Measurements from ENCODE around the gene DPYD.

Gene DPYD

DNA sequence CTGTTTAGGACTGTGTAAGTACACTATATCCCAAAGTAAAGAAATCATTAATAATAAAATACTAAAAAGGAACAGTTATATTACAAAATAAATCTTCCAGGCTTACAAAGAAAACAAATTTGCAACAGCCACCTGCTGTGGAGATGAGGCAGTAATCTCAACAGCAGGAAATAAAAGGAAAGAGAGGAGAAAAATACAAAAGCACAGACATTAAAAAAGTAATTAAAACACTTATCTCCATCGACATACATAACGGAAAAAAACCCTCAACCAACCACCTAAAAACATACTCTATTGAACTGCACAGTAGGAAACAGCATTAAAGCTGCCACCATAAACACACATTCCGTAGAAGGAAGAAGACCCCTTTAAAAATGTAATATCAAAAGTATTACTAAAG lies 317.6 kb downstream of the DPYD start:
- DNase-seq, result no peak

- DNase-seq, result no peak
Observed at GRCh38 chr1:97599447-97599846, 321.4 kb downstream of the DPYD start.

GRCh38 chr1:97593192-97593591 lies 327.6 kb downstream of the DPYD start:
- no peak for DNase-seq

GRCh38 chr1:97588772-97589171 lies 332.1 kb downstream of the DPYD start:
- no peak for DNase-seq

- no peak for DNase-seq
Observed at GRCh38 chr1:97581614-97582051, 339.2 kb downstream of the DPYD start.

DNA sequence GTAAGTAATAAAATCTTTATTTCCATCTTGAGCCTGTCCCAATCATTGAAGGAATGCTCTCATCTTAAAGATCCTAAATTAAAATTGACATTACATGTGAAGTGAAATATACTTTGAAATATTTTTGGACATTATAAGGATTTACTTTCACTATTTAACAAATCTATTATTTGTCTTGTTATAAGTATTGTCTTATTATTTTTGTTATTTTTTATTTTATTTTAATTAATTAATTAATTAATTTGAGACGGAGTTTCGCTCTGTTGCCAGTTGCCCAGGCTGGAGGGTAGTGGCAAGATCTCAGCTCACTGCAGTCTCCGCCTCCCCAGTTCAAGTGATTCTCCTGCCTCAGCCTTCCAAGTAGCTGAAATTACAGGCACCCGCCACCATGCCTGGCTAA lies 343.2 kb downstream of the DPYD start:
- no peak for DNase-seq

- DNase-seq, result no peak
Observed at GRCh38 chr1:97573553-97573952, 347.3 kb downstream of the DPYD start.

- DNase-seq, result no peak
Observed at GRCh38 chr1:97572561-97572960, 348.3 kb downstream of the DPYD start.

GRCh38 chr1:97571760-97572159 lies 349.1 kb downstream of the DPYD start:
- DNase-seq, result no peak

DNA sequence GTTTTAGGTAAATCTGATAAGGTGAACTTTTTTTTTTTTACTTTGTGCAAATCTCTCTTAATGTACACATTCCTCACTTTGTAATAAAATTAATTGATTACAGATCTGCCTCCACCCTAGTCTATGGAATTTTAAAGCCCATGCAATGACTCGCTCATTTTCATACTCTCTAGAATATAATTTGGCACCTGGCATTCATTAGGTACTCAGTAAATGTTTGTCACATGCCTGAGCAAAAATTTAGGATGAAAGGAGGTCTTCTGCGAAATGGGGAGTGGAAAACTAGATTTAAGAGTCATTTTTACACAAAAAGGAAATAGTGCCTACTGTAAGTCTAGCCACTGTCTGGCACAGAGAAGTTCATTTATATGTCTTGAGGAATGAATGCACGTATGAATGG lies 350.1 kb downstream of the DPYD start:
- no peak for DNase-seq

DNA sequence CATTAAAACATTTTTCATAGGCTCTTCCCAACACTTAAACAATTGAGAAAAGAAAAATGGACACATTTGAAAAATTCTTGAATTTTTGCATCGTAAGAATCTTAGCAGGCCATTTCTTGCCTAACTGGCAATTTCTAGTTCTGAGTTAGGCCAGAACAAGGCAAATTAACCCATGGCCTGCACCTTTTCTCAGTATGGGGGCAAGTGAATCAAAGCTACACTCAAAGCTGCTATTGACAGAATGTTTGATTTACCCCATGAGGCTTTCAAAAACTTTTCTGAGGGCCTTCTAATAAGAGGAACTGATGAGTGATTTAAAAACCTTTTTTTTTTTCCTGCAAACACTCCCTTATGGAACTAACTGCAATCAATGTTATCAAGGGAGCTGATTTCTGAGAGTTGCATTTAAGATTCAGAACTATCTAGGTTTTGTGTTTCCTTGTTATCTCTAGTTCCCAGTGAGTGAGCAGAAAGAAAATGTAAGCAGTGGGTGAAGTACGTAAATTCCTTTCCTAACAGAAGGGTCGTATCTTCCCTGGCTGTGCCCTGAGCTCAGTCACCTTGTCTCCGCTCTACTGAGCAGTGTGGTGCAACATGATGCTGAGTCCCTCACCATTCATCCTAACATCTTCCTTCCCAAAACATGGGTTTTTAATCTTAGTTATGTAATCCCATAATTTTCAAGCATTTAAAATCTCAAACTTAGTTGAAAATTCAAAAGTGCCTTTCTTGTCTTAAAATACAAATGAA lies 353.7 kb downstream of the DPYD start:
- DNase-seq, result no peak

GRCh38 chr1:97565886-97566285 lies 354.9 kb downstream of the DPYD start:
- DNase-seq, result no peak

- no peak for DNase-seq
Observed at GRCh38 chr1:97563926-97564325, 356.9 kb downstream of the DPYD start.

DNA sequence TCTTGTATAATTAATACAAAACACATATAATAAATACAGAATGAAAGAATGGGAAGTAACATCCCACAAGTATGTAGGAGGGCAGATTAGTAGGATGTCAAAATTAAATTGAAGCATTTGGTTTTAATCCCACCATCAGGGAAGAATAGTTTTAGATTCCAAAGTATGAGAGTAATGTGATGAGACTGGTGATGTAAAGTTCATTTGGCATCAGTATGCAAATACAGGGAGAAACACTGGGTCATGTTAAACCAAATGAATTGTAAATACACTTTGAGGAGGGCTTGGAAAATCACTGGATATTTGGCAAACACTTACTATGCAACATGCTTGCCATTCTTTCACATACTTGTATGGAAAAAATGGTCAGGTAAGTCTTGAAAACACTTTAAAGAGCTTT lies 358.8 kb downstream of the DPYD start:
- no peak for DNase-seq

- DNase-seq, result no peak
Observed at GRCh38 chr1:97560714-97561113, 360.1 kb downstream of the DPYD start.

- no peak for DNase-seq
Observed at GRCh38 chr1:97553971-97554370, 366.9 kb downstream of the DPYD start.

- DNase-seq, result no peak
Observed at GRCh38 chr1:97551113-97551512, 369.7 kb downstream of the DPYD start.

GRCh38 chr1:97545446-97545845 lies 375.4 kb downstream of the DPYD start:
- DNase-seq, result no peak

GRCh38 chr1:97540346-97540888 lies 380.4 kb downstream of the DPYD start:
- no peak for DNase-seq

DNA sequence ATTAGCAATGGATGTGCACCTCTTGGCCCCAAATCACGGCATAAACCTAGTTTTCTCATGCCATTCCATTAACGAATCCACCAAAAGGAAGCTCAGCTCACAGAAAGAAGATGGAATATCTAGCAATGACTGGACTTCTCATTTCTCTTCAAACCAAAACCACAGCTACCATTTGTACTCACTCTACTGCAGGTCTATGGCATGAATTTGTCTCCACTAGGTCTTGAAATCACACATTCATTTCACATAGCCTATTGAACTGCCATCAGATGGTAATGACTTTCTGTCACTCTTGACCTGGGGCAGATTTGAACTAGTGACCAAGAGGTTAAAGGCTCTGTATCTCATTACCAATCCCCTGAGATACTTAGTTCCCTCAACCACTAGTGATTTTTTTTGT lies 382.7 kb downstream of the DPYD start:
- DNase-seq, result no peak

DNA sequence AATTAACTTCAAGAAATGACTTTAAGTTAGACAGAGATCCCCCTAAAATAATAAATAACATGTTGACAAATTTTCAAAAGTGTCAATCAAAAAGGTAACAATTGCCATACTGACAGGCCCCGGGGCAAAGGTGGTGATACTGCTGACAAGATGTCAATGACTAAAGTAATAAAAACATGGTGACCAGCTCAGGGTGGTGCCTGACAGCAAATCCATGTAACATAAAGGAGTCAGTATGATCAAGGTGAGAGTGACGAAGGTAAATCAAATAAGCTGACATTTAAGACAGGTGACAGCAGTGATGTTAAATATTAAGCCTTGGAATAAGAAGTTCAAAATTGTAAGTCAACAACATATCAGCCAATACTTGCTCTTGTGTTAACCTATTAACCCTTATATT lies 387.5 kb downstream of the DPYD start:
- DNase-seq, result no peak

- no peak for DNase-seq
Observed at GRCh38 chr1:97529600-97529999, 391.2 kb downstream of the DPYD start.

GRCh38 chr1:97524211-97524610 lies 396.6 kb downstream of the DPYD start:
- DNase-seq, result no peak

- no peak for DNase-seq
Observed at GRCh38 chr1:97516588-97516987, 404.2 kb downstream of the DPYD start.

DNA sequence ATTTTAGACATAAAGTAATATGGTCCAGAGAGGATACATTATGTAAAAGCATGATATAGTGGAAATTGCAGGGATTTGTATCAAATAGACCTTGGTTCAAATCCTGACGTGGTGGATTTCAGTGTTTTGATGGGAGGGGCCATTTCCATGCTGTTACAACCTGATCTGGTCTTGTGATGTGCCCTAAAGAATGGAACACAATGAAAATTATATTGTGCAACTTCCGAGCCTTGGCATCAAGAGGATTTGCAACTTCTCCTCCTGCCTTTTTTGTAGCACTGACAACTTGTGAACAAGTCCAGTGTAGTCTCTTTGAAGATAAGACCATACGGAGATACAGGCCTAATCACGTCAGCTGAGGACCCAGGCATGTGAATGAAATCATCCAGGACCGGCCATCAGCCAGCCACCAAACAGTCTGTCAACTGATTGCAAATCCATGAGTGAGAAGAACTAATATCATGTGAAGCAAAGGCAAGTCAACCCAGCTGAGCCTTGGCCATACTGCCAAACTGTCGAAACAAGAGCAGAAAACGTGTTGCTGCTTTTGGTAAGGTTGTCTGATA lies 412.1 kb downstream of the DPYD start:
- no peak for DNase-seq
